GM18499 (cell line): Measurements from ENCODE around the gene KCNMB1.

Experiments
- ATAC-seq: cut with Tn5 transposase; IDR thresholded peaks from one replicate; pipeline ENCODE4 v1.9.1; 2021; ENCODE audit warnings: moderate number of reproducible peaks; ENCODE audit not compliant: insufficient read depth, unreplicated experiment

KCNMB1 gene

DNA sequence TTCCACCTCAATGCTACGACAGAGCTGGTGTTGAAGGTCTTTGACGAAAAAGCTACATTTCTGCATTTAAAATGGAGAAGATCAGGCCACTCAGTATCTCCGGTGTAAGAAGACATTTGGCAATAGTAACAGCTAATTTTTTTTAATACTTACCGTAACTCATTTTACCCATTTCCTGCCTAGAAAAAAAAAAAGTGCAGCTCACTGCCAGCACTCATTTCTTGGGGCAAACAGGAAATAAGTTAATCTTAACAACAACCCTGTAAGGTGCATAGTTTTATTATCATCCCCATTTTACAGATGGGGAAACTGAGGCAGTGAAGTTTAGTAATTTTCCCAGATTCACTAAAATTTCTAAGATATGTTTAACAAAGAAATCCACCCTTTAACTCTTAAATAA is 27.4 kb upstream of the KCNMB1 start:
- ATAC-seq: no peak

DNA sequence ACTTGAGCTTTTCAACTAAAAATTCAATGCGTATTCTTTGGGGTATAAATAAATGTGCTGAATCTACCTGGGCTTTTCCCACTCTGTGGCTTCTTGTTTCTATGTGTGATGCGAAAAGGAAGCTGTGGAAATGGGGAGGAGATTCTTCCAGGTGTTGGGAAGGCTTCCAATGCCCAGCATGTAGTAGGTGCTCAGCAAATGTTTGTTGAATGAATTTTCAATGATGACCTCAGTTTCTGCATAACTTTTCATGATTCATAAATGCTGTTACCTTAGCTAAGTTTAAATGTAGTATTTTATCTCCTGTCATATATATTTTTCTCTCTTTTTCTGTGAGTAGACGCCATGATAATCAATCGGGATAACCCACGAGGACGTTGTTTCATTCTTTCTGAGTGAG is 25.6 kb upstream of the KCNMB1 start:
- no peak for ATAC-seq

DNA sequence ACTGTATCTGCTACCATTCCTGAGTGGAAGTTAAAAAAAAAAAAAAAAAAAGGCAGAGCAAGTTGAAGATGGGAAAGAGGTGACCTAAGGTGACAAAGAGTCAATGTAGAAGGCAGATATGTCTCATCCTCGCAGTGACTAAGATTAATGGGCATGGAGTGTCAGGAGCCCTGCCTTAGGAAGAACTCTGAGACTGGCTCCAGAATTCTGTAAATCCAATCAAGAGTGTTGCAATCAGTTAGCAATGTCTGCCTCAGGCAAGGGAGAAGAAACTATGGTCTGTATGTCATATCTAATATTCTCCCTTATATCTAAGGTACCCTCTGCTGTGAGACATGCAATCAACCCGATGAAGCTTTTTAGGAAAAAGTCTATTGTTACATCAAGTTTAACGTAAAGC is 24.7 kb upstream of the KCNMB1 start:
- no peak for ATAC-seq

DNA sequence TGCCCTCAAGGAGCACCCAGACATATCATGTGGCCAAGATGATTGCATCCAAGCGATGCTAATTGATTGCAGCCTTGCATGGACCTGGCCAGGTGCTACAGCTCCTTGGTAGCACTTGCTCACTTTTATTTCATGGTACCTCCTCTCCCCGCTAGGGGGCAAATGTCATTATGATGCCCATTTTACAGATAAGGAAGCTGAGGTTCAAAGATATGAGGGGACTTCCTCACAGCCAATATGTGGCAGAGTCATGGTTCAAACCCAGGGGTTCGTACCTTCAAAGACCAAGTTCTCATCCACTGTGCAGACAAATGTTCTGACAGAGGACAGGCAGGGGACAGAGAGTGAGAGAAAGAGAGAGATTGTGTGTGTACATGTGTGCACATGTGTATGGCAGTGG is 21.9 kb upstream of the KCNMB1 start:
- ATAC-seq: no peak

DNA sequence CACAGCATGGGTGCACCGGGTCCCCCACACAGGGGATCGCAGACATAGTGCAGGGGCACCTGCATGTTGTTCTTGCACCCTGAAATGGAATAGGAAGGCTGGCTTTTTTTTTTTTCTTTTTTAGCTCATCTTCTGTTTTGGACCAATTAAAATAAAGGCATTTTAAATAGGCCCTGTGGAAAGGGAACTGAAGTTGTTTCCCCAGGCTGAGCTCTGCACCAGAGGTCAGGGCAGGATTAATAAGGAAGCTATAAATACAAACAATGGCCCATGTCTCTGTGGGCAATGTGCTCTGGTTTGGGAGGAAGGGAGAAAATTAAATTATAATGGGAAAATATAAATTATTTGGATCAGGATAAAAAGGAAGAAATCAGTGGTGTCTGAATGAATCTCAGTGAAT is 21.2 kb upstream of the KCNMB1 start:
- ATAC-seq: no peak

DNA sequence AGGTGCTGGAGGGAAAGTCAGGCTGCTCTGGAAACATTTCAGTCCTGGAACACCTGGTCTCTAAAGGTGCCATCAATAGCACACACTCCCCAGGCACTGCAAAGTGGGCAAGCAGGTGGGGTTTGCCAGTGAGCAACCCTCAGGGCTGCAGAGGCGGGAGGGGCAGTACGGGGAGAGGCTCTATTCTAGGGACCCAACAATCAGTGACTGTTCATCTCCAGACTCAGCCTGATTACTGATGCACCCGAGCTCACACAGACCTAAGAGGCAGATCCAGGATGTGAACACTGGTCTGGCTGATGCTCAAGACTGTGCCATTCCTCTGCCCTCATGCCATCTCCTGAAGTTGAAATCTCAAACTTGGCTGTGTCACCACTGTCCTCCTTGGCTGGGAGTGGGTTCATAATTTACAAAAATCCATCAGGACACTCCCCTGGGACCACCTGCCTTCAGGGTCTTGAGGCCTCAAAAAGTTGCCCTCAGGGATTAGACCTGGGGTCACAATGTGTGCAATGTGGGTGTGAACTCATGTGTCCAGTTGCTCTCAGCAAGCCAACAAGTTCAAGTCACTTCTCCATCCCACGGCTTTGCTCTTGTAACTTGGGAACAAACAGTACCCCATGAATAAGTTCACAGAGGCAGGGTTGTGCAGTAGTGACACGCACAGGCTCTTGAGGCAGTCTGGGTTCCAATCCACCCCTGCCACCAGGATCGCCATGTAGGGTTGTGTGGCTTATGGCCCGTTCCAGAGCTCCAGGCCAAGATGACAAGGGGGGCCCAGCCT is 19.9 kb upstream of the KCNMB1 start:
- no peak for ATAC-seq

DNA sequence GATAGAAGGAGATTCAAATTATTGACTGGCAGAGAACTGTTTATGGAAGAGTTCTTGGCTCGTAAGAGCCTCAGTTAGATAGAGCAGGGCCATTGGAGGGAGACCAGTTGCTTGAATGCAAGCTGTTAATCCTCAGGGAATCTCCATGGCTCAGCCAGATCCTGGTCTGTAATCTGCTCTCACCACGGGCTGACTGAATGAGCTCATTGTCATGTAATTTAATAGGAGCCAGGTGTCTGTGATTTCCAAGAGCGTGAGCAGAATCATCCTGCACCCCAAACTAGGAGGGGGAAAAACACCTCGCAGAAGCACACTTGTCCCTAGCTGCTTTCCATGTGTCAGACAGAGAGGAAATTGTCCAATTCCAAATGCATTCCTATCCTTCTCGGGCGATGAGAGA is 19.1 kb upstream of the KCNMB1 start:
- no peak for ATAC-seq

DNA sequence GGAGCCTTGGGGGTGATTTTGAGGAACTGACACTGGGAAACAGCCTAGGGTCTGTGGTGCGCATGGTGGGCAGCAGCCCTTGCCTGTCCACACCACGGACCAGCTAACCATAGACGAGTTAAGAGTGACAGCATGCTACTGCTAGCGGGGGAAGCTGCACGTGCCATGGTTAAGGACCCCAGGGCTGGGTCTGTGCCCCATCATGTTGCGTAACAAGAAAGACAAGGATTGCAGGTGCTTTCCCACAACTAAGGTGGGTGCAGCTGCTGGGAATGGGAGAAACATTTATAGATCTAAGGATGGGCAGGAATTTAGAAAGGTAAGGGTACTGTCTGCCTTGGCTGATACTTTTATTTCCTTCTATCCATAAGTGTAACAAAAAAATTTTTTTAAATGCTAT is 17.9 kb upstream of the KCNMB1 start:
- ATAC-seq: no peak

DNA sequence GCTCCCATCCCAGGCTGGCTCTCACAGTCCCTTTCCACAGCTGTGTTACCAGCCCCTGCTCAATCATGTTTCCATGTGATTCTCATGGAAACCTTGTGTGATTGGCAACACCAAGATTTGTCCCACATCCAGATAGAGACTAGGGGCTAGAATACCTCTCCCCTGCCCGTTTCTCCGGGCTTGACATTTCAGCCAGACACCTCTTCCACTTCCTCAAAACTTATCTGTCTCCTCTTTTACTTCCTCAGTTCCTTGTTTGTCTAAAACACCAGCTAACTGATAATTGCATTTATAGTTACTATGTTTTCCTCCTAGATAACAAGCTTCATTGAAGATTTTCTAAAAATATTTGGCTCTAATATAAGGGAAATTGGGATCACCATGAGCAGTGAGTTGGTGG is 16.6 kb upstream of the KCNMB1 start:
- ATAC-seq: no peak

DNA sequence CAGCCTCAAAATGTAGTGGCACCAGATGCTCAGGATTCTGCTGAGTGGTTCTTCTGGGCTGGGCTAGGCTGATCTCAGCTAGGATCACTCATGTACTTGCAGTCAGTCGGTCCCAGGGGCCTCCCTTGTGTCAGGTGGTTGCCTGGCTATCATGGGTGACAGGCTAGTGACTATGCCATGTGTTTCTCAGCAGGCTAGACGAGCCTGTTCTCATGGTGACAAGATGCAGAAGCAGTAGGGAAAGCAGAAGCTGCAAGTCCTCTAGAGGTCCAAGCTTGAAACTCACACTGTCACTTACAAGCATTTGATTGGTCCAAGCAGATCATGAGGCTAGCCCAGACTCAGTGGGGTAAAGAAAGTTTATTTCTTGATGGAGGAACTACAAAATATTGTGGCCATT is 15.2 kb upstream of the KCNMB1 start:
- no peak for ATAC-seq

DNA sequence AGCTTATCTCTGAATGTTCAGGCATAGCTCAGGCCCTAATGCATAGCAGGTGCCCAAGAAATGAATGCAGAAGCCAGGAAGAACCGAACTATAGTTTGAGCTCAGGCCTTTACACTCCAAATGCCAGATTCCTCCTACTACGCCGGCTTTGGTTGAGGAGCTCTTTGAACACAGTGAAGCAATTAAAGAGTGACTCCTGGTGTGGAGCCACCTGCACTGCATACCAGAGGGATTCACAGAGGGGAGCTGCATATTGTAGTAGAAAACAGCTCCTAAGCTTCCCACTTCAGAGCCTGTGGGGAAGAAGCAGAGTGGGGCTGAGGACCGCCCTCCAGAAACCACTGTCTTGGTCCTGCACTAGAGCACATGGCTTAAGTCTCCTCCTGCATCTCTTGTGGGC is 14.5 kb upstream of the KCNMB1 start:
- no peak for ATAC-seq

DNA sequence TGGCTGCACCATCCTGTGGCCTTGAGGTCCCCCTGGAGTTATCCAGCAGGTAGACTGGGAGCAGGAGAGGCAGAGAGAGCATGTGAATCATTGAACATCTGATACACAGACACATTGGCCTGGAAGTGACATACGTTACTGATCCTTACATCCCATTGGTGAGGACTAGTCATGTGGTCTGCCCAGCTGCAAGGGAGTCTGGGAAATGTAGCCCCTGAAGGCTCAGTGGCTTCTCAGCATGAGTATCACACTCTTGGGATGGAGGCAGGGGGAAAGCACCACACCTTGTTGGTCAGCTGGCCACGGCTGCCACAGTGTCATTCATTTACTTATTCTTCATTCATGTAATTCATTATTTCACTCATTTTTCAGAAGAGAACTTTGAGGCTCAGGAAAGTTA is 13.3 kb upstream of the KCNMB1 start:
- no peak for ATAC-seq

DNA sequence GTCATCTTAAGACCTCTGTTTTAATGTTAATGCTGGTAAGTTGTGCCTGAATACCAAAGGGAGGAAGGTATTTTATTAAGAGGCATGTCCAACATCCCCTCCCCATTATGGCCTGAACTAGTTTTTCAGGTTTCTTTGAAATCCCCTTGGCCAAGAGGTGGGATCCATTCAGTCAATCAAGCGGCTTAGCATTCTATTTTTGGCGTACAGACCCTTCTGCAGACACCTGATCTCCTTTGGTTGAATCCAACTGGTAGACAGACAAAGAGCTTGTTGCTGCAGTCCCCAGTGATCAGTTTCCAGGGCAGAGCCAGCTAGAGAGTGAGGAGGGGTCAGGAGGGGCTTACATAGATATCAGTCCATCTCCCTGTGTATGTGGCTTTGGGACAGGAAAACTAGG is 7.9 kb upstream of the KCNMB1 start:
- no peak for ATAC-seq

DNA sequence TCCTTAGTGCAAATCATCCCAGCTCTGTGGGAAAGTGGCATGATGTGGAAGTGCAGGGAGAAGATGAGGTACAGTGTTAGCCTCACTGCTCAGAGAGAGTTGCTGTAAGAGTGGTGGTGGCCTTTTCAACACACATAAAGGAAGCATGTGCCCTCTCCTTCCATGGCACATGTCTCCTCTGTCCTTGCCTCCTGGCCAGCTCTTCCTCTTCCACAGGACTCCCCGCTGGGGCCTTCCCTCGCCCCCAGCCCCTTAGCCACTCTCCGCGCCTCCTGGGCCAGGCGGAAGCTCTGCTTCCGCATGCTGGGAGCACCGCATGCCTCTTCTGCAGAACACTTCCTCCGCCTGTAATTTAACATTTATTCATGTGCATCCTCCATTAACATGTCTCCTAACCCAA is 4.8 kb upstream of the KCNMB1 start:
- no peak for ATAC-seq

DNA sequence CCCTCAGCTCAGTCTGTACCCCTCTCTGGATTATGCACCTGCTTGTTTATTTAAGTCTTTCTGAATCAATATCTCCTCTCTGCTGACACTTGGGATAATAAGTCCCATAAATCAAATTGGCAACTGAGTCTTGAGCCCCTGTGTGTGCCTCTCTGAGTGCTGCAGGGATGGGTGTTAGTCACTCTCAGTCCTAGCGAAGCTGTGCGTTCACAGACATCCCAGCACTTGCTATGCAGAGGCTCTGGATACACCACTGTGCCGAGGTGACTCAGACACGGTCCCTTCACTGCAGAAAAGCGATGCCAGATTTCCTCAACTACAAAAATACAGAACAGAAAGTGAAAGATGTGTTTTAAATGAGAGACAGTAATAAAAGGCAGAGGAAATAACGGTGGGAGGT is 4.1 kb upstream of the KCNMB1 start:
- no peak for ATAC-seq

DNA sequence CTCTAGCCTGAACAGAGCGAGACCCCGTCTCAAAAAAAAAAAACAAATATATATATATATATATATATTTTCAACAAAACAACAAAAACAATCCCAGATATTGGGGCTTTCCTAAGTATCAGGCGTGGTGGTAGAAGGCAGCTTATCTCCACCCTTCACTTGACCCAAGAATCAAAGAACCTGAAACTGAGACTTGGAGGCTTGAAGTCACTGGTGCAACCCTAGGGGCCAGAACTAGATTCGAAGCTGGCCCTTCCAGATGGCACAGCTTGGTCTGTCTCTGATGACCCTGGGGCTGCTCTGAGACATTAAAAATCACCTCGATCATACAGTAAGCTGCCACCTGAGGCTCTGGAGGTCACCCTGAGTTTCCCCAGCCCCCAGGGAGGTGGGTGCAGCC is 1.3 kb upstream of the KCNMB1 start:
- no peak for ATAC-seq

DNA sequence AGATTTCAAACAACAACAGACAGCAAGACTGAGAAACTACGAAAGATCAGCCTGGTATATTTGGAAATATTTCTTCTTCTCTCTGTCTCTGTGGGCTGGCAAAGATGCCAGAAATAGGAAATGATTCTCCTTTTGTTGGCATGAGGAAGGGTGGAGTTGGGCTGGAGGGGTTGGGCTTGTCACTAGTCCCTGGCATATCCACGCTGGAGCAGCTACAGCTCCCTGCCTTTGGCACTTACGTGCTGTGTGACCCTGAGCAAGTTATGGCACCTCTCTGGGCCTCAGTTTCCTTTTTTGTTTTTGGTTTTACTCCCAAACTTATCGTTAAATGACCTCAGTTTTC is 354 bp upstream of the KCNMB1 start:
- ATAC-seq: no peak

DNA sequence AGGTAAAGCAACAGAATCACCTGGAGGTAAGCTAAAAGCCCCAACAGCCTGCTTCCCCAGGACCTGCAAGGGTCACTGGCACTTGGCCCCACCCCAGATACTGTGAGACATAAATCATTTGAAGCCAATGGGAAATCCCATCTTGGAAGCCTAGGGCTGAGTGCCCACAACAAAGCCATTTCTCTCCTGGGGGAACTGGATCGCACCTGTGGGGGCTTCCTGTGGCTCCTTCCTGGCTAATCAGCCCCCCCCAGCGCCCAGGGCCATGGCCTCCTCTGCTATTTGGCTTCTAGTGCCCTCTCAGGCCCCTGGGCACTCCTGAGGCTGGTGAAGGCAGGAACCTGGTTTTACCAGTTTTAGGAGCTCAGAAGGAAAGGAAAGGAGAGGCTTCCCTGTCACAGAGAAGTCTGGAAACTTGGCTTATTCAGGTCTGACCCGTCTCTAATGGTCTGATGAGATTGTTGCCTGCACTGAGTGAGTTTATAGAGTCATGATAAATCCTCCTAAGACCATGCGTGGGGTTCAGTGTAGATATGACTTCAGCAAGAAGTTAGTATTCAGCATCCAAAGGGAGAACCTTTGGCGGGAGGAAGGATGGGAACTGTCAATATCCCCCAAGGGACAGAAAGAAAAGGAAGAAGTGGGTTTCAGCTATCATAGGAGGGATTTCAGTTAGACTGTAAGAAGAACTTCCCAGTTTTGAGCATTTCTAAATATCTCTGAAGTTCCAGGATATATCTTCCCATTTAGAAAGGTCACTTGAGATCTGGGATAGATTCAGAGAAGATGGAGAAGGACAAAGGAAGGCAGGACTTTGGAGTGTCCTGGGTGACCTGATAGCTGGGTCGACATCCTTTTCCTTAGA is 1.2 kb downstream of the KCNMB1 start:
- ATAC-seq: no peak

DNA sequence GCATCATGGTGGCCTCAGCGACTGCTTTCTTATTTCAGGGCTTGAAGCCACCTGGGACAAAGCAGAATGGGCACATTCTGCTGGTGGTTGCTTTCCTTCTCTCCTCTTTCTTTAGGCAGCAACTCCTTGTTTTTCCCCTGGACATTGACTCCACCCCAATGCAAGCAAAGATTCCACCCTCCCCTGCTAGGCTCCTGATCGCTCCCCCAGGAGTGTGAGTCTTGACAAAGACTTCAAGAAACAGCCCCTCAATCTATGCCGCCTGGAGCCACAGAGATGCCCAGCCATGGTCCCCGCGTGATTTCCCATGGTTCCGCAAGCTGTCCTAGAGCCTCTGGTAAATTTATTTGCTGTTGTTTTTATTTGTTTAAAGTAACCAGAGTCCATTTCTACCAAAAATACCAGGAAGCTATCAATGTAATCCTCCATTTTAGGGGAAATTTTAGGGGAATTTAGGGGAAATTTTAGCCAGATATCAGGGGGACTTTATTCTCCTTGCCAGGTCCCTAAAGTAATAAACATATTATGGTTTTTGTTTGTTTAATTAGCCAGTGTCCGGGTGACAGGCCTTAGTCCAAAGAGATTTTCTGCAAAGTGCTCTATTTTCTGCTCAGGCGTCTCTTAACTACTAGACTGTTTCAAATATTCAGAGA is 2.3 kb downstream of the KCNMB1 start:
- ATAC-seq: no peak

DNA sequence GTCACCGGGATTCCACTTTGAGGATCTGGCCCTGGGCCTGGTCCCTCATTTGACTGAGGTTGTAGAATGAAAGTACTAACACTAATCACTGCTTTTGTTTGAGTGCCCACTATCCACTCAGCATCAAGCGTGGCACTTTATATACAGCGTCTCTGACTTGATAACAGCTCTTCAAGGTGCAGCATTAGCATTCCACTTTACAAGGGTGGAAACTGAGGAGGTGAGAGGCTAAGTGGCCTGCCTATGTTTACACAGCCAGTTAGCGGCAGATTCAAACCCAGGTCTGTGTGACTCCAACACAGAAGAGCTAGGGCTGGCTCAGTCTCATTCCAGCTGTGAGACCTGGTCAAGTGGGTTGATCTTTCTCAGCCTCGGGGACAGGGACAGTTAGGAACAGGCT is 5.9 kb downstream of the KCNMB1 start:
- no peak for ATAC-seq

DNA sequence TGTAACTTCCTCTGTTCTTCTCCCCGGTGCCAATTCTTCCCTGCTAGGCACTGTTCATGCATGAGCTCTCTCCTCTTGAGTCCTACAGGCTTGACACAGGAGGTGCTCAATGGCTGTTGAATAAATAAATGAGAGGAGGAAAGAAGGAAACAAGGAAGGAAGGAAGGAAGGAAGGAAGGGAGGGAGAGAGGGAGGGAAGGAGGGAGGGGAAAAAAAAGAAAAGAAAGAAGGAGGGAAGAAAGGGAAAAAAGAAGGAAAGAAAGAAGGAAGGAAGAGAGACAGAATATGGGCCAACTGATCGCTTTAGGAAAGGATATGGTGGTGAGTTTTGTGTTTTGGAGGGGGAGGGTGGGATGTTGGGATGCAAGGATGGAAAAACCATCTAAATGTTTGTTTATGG is 6.4 kb downstream of the KCNMB1 start:
- ATAC-seq: no peak
